ENCODE results near the gene KRTAP10-5.

KRTAP10-5 gene

DNA sequence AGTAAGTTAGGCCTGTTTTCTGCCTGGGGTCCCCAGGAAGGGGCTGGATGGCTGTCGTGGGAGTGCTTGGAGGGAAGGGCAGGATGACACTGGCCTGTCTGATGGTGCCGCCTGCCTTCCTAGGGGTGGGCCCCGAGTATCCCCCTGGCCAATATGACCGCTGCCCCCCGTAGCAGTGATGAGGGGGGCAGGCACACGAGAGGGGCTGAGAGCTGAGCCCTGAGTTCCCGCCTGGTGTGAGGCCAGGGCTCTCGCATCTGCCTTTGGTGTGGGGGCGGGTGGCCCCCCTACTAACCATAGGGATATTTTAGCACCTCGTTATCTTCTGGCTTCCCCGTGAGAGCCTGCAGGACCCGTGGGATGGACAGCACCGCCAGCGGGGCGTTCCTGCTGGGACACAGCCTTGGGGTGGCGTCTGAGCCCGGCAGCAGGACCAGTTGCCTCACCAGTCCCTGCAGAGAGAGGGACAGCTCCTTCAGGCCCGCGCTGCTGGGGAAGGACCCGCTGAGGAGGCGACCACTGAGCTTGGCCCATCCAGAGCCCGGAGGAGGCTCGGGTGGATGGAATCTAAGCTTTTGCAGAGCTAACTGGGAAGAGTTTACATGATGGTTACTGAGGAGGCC is 50.8 kb downstream of the KRTAP10-5 start:
- no peak for DNase-seq (ENCODE audit: low spot score)
